ENCODE results near the gene CCDC83.
"Not testable (repeated sequence)": the region's sequence is repeated elsewhere in the genome, so short reads cannot be mapped to it uniquely, and the experiment has no call there.

DNA sequence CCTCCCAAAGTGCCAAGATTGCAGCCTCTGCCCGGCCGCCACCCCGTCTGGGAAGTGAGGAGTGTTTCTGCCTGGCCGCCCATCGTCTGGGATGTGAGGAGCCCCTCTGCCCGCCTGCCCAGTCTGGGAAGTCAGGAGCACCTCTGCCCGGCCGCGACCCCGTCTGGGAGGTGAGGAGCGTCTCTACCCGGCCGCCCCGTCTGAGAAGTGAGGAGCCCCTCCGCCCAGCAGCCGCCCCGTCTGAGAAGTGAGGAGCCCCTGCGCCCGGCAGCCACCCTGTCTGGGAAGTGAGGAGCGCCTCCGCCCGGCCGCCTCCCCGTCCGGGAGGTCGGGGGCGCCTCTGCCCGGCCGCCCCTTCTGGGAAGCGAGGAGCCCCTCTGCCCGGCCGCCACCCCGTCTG lies 2.4 kb upstream of the CCDC83 start:
- not testable (repeated sequence) for TF ChIP-seq ZNF565 (CRISPR knock-in tag; conservative IDR thresholded peaks at IDR 0.05; ENCODE audit: low read depth); TOX (CRISPR knock-in tag; IDR thresholded peaks at IDR 0.05; ENCODE audit: borderline replicate concordance); SNAI2 (CRISPR knock-in tag; IDR thresholded peaks at IDR 0.05); BACH2 (CRISPR knock-in tag; IDR thresholded peaks at IDR 0.05; ENCODE audit: borderline replicate concordance); ZFP3 (CRISPR knock-in tag; IDR thresholded peaks at IDR 0.05); ESRRG (CRISPR knock-in tag; IDR thresholded peaks at IDR 0.05); ZNF8 (CRISPR knock-in tag; IDR thresholded peaks at IDR 0.05); ARNTL (CRISPR knock-in tag; IDR thresholded peaks at IDR 0.05; ENCODE audit: borderline replicate concordance, low read depth); CSRNP3 (CRISPR knock-in tag; IDR thresholded peaks at IDR 0.05); OSR1 (CRISPR knock-in tag; IDR thresholded peaks at IDR 0.05)
- TF ChIP-seq, protein P1, sequence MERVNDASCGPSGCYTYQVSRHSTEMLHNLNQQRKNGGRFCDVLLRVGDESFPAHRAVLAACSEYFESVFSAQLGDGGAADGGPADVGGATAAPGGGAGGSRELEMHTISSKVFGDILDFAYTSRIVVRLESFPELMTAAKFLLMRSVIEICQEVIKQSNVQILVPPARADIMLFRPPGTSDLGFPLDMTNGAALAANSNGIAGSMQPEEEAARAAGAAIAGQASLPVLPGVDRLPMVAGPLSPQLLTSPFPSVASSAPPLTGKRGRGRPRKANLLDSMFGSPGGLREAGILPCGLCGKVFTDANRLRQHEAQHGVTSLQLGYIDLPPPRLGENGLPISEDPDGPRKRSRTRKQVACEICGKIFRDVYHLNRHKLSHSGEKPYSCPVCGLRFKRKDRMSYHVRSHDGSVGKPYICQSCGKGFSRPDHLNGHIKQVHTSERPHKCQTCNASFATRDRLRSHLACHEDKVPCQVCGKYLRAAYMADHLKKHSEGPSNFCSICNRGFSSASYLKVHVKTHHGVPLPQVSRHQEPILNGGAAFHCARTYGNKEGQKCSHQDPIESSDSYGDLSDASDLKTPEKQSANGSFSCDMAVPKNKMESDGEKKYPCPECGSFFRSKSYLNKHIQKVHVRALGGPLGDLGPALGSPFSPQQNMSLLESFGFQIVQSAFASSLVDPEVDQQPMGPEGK (CRISPR knock-in tag; IDR thresholded peaks at IDR 0.05; ENCODE audit: borderline replicate concordance) = not testable (repeated sequence)
- TF ChIP-seq, protein P2, sequence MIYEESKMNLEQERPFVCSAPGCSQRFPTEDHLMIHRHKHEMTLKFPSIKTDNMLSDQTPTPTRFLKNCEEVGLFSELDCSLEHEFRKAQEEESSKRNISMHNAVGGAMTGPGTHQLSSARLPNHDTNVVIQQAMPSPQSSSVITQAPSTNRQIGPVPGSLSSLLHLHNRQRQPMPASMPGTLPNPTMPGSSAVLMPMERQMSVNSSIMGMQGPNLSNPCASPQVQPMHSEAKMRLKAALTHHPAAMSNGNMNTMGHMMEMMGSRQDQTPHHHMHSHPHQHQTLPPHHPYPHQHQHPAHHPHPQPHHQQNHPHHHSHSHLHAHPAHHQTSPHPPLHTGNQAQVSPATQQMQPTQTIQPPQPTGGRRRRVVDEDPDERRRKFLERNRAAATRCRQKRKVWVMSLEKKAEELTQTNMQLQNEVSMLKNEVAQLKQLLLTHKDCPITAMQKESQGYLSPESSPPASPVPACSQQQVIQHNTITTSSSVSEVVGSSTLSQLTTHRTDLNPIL (CRISPR knock-in tag; IDR thresholded peaks at IDR 0.05; ENCODE audit: low read depth) = not testable (repeated sequence)

All from SK-N-SH treated with all-trans-retinoic acid at 6 μM for 48 hours (cell line).